Stimulated activated CD4-positive, alpha-beta T cell treated with anti-CD3 and anti-CD28 coated beads, Interleukin-1b, Interleukin-23, amount 100 ng/mL, for 48 hours (primary cell): ENCODE data around the gene CRTC3.
"Not testable (repeated sequence)": the region's sequence is repeated elsewhere in the genome, so short reads cannot be mapped to it uniquely, and the experiment has no call there.

Experiments used
- DNase-seq: peaks from one replicate; pipeline ENCODE4 v3.0.0-alpha.2; 2020

The CRTC3 gene

DNA sequence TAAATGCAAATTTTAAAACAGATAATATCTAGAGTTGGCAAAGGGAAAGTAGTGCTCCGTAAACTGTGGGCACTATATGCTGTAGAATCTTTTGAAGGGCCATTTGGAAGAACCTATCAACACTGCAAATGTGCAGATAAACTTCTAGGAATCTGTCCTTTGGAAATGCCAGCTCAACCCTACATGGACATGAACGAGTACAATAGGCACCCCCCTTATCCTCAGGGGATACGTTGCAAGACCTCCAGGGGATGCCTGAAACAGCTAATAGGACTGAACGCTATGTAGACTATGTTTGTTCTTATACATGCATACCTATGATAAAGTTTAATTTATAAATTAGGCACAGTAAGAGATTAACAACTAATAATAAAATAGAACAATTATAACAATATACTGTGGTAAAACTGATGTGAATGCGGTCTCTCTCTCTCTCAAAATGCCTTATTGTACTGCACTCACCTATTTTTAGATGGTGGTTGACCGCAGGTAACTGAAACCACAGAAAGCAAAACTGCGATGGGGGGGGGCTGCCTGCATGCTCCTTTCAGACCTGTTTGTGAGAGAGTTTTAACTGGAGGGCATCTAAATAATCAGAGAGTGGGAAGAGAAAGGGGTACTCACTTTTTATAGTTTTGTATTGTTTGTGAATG is 127.9 kb downstream of the CRTC3 start:
- DNase-seq = peak; percentile 64

DNA sequence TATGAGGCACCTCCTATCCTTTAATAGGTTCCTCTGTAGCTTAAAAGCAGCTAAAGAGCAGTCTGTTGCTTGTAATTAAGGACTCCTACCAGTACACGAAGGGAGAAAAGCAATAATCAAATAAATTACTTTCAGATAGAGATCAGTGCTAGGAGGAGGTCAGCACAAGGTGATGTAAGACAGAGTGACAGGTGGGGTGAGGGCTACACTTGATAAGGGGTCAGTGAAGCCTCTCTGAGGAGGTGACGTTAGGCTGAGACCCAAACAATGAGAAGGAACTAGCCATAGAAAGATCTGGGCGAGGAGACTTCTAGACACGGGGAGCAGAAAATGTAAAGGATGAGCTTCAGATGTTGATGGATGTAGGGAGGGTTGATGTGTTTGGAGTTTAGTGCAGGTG is 129.8 kb downstream of the CRTC3 start:
- DNase-seq = no peak

DNA sequence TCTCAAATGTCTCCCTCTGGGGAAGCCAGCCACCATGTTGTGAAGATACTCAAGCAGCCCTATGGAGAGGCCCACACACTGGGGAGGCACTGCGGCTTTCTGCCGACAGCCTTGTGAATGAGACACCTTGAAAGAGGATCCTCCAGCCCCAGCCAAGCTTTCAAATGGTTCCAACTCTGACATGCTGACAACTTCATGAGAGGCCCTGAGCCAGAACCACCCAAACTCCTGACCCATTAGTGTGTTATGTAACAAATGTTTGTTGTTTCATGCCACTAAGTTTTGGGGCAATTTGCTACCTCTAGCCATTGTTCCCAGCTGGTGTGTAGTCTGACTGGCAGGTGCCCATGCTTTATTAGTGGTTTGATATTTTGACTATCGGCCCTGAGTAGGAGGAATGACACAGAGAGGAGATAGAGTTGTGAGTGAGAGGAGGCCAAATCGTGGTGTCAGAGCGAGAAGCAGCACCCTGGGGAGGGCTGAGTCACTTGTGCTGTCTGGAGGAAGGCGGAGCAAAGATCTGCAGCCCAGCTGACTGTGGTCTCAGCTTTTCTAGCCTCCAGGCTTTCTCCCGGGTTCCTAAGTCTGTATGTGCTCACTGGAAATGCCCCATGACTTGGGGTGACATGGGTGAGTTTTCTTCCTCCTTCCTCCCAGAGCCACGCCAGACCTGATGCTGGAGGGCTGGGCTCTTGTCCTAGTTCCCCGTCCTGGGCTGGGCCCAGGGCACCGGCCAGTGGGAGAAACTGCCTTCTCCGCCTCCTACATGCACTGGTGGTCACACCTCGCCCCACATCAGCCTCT is 130.7 kb downstream of the CRTC3 start:
- DNase-seq = peak; percentile 80

DNA sequence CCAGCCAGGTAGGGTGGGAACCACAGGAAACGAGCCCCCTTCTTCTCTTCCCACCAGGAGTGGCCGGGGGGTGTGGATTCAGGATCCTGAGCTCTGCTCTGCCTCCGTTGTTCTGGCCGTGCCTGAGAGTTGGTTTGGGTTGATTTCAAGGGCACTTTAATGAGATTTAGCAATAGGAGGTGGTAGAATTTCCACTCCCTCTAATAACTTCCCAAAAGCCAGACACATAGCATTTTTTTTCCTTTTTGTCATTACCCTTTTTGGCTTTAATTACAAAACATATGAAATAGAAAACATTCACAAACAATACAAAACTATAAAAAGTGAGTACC is 131.2 kb downstream of the CRTC3 start:
- not testable (repeated sequence) for DNase-seq

DNA sequence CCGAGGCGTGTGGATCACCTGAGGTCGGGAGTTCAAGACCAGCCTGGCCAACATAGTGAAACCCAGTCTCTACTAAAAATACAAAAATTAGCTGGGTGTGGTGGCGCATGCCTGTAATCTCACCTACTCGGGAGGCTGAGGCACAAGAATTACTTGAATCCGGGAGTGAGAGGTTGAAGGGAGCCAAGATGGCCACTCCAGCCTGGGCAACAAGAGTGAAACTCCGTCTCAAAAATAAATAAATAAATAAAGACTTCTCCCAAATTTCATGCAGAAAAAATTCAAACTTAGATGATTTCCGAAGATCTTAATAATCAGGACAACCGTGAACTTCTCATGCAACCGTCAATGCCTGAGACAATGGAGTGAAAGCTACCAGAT is 134.3 kb downstream of the CRTC3 start:
- DNase-seq = not testable (repeated sequence)

DNA sequence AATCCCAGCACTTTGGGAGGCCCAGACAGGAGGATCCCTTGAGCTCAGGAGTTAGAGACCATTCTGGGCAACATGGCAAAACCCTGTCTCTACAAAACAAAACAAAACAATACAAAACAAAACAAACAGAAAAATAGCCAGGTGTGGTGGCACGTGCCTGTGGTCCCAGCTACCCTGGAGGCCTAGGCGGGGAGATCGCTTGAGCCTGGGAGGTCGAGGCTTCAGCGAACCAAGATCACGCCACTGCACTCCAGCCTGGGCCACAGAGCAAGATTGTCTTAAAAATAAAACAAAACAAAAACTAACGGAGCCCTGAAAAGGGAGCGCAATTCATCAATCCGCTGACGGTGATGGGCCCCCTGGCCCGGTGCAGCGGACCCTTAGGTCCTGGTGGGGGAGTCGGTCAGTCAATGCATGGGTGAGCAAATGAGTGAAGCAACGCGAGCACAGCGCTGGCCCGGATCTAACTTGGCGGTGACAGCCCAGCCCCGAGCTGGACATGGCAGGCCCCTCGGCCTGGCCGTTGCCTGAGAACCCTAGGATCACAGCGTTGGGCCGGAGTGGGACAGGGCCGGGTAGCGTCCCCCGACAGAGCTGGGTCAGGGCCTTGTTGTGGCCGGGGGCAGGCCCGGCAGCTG is 135.0 kb downstream of the CRTC3 start:
- DNase-seq = no peak

DNA sequence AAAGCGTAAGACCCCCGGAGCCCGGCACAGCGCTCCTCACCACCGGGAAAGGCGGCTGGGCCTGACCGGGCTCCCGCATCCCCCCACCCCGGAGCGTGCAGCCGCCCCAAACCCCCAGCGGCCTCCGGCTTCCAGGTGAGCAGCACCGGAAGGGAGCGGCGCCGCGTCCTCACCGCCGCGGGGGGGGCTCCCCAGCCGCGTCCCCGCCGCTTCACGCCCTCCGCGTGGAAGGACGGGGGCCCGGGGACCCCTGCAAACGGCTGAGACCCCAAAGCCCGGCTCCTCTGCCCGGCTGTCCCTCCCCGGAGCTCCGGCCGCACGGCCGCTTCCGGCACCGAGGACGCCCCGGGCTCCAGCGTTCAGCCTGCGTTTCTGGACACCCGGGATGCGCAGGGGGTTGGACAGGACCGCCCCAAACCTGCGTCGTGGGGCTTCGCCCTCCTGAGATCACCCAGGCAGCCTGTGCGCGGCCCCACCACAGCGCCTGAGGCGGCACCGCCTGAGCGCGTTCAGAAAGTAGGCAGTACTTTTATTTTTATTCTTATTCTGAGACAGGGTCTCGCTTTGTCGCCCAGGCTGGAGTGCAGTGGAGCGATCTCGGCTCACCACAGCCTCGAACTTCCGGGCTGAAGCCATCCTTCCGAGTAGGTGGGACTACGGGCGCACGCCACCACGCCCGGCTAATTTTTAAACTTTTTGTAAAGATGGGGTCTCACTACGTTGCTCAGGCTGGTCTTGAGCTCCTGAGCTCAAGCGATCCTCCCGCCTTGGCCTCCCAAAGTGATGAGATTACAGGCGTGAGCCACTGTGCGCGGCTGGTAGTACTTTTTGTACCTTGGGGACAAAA is 135.8 kb downstream of the CRTC3 start:
- peak; percentile 48 for DNase-seq

DNA sequence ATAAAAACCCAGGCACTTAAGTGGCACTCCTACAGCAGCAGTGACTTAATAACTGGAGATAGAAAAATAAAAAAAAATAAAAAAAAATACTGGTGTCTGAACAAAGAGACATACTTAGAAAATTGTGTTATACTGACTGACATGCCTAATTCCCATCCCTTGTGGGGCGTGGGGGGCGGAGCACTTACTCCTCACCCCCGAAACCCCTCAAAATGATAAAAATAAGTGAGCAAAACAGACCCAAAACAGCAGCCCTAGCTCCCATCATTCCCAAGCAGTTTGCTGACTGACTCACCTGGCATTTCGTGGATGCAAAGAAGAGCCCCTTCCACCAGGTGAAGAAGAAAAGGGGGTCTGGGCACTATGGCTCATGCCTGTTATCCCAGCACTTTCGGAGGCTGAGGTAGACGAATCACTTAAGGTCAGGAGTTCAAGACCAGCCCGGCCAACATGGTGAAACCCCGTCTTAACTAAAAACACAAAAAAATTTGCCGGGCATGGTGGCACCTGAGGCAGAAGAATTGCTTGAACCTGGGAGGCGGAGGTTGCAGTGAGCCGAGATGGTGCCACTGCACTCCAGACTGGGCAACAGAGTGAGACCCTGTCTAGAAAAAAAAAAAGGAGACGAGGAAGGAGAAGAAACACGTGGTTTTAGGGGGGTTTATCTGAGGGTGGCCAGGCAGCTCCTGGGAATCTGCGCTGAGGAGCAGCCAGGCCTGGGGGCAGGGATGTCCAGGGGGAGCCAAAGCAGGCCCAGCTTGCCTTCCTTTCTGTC is 136.6 kb downstream of the CRTC3 start:
- no peak for DNase-seq

DNA sequence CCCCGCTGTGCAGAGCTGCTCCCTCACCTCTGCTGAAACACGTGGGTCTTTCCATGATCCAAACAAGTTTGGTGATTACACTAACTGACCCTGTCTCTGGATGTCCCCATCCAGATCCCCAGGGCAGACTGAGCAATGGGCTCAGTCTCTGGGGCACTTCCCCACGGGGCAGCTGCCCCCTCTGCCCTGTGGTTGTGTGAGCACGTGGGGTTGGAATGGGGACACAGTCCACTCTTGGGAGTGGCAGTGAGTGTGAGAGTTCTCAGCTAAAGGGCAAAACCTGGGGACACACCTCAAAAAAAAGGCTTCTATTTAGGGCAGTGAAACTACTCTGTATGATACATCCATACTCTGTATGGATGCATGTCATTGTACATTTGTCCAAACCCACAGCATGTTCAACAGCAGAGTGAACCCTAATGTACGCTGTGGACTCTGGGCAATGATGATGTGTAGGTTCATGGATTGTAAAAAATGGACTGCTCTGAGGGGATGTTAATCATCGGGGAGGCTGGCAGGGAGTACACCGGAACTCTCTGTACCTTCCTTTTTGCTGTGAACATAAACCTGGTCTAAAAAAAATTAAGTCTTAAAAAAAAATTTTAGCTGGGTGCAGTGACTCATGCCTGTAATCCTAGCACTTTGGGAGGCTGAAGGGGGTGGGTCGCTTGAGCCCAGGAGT is 137.5 kb downstream of the CRTC3 start:
- DNase-seq = no peak

DNA sequence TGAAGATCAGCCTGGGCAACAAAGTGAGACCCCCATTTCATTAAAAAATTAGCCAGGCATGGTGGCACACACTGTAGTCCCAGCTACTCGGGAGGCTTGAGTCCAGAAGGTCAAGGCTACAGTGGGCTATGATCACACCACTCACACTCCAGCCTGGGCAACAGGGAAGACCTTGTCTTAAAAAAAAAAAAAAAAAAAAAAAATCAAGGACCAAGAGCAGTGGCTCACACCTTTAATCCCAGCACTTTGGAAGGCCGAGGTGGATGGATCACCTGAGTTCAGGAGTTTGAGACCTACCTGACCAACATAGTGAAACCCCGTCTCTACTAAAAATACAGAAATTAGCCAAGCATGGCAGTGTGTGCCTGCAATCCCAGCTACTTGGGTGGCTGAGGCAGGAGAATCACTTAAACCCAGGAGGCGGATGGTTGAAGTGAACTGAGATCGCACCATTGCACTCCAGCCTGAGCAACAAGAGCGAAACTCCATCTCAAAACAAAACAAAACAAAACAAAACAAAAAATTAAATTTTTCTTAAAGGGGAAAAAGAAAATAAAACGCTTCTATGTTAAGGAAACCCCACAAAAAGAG is 138.1 kb downstream of the CRTC3 start:
- not testable (repeated sequence) for DNase-seq

DNA sequence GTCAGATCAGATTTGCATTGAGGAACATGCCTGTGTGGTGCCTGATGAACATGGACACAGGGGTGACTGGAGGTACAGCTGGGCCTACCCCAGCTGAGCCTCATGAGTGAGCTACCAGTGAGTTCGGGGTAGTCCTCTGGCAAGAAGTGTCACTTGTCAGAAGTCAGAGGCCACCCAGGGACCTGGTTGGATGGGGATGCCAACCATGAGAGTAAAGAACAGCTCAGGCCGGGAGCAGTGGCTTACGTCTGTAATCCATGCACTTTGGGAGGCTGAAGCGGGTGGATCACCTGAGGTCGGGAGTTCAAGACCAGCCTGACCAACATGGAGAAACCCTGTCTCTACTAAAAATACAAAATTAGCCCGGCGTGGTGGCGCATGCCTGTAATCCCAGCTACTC is 140.9 kb downstream of the CRTC3 start:
- DNase-seq = not testable (repeated sequence)

DNA sequence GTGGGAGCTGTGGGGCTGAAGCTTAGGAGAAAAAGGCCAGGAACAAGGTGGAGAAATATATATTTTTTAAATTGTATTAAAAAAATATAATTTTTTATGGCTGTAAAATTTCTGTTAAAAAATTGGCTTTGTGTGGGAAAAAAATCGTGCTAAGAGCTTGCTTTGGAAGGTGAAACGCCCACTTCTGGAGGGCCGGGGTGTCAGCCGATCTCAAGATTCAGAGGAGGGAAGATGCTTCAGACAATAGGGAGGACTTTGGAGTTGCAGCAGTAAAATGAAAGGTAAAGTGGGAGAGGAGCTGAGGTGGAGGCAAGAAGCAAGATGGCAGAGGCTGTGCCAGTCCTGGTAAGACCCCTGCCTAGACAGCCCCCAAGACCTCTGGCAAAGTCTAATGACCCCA is 141.5 kb downstream of the CRTC3 start:
- no peak for DNase-seq

DNA sequence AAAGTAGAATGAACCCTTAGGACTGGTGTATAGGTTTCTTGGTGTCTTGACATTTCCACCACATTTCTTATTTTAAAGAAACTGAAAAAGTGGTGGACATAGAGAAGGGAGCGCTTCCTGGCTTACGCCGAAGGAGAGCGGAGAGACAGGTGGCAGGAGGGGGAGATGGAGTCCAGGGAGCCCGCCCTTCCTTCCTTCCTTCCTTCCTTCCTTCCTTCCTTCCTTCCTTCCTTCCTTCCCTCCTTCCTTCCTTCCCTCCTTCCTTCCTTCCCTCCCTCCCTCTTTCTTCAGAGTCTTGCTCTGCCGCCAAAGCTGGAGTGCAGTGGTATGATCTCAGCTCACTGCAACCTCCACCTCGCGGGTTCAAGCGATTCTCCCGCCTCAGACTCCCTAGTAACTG is 143.6 kb downstream of the CRTC3 start:
- DNase-seq = not testable (repeated sequence)

DNA sequence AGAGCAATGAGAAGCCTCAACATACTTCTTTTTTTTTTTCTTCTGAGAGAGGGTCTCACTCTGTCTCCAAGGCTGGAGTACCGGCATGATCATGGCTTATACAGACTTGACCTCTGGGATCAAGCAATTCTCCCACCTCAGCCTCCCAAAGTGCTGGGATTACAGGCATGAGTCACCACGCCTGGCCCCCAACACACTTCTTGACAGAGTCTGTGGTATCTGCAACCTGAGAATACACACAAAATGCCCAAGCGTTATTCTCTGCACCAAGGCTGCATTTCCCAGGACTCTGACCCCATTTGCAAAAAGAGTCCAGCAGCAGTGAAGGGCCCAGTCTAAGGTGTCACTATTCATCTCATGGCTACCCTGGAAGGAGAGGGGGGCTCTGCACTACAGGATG is 144.8 kb downstream of the CRTC3 start:
- DNase-seq = no peak

DNA sequence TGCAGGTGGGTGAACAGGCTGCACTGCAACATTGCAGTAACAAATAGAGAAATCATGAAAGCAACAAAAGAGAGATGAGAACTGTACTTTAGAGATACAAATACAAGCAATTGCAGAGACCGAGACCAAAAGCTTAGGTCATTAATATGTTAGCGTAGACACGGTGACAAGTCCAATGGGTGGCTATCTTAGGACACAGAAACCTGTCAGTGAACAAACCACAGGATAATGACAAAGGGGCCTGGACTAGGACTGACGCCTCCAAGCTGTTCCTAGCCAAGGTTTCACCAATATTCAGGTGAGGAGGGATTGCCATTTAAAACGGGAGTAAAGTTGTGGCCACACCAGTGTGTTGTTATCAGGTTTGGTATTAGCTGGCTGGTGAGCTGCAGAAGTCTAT is 145.7 kb downstream of the CRTC3 start:
- no peak for DNase-seq

DNA sequence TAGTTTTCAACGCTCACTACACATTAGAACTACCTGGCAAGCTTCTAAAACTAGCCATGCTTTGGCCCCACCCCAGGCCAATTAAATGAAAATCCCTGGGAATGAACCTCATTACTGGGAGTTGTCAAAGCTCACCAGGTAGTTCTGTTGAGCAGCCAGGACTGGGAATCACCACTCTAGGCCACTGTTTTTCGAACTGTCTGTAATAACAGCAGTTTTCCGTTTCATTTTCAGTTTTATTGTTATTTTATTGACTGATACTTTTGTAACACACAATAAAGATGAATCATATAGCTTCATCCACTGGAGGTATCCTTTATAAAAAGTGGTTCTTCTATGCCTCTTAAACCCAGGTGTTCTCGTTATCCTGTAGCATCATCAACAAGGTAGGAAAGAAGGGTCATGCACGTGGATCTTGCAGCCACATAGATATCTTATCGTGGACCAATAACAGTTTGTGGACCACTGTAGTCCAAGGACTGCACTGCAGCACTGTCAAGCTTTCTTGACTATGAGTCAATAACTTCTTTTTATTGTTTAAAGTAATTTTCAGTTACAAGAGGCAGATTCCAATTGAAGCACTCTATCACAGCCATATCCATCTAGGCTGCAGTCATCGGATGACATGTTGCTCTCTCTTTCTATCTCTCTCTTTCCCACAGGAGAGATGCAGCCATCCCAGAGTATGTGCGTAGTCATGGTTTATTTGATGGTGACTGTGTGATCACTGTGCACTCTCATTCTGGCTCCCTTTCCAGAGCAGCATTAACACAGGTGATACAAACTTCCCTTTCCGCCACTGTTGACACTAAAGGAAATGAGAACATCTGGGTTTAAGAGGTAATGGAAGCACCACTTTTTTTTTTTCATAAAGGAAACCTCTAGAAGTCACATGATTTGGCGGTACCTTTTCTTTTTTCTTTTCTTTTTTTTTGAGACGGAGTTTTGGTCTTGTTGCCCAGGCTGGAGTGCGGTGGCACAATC is 148.4 kb downstream of the CRTC3 start:
- no peak for DNase-seq

DNA sequence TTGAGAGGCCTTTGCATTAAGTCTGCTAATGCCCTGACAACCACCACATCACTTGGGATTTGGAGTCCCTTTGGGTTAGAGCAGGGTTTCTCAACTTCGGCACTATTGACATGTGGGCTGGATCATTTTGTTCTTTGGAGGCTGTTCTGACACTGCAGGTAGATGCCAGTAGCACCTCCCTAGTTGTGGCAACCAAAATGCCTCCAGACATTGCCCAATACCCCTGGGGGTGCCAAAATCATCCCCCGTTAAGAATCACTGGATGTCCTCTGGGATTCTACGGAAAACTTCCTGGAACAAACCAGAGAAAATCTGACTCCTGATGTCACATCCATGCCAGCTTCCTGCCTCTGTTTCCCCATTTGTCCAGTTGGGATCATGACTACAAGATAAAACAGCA is 150.2 kb downstream of the CRTC3 start:
- DNase-seq = no peak

DNA sequence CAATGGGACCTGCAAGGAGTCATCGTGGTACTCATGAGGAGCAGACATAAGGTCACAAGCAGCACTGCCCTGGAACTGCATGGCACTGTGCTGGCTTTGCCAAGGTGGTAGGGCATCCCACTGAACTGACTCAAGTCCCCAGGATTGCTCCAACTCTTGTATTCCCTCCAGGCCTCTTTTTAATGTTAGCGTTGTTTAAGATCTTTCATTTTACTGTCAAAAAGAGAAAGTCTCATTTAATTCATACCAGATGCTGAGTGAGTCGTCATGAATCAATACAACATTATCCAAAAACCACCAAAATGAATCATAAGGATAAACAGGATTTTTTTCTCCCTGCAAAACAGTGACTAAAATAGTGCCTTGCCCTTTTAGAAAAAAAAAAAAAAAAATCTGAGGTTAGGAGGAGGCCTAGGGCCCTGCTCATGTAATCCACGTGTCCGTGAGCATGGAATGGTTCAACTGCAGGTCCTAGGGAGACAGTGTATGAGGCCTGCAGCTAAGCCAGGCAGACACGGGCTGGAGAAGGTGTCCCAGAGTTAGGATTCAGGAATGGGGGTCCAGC is 150.7 kb downstream of the CRTC3 start:
- no peak for DNase-seq

DNA sequence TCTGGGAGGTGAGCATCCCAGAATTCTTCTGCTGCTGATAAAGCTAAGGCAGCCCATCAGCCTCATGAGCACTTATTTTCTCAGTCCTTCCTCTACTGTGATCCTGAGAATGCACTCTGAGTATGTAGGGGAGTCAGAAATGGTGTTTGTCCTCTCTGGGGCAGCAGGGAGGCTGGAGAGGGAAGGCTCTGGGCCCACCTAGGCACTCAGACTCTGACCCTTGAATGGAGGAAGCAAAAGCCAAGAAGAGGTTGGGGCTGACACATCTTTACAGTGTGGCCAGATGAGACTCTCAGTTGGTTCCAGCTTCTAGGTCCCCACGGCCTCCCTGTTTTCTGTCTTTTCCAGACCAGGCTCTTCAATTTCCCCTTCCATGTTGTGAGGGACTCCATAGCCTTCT is 151.3 kb downstream of the CRTC3 start:
- DNase-seq = no peak

DNA sequence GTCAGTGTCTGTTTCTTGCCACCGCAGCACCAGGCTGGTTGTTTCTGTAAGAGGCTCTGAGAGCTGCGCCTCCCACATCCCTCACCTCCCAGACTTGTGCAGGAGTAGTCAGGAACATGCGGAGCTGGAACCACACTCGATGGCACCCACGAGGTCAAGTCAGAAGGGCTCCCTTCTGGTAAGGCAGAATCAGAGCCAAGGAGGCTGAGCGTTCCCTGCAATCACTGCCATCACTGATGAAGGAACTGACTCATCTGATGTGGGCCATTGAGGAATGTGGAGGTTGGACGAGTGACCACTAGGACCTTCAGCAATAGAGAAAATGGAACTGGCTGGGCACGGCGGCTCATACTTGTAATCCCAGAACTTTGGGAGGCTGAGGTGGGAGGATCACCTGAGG is 151.8 kb downstream of the CRTC3 start:
- no peak for DNase-seq
